ENCODE measurements around the gene PLEKHN1.

The PLEKHN1 gene

DNA sequence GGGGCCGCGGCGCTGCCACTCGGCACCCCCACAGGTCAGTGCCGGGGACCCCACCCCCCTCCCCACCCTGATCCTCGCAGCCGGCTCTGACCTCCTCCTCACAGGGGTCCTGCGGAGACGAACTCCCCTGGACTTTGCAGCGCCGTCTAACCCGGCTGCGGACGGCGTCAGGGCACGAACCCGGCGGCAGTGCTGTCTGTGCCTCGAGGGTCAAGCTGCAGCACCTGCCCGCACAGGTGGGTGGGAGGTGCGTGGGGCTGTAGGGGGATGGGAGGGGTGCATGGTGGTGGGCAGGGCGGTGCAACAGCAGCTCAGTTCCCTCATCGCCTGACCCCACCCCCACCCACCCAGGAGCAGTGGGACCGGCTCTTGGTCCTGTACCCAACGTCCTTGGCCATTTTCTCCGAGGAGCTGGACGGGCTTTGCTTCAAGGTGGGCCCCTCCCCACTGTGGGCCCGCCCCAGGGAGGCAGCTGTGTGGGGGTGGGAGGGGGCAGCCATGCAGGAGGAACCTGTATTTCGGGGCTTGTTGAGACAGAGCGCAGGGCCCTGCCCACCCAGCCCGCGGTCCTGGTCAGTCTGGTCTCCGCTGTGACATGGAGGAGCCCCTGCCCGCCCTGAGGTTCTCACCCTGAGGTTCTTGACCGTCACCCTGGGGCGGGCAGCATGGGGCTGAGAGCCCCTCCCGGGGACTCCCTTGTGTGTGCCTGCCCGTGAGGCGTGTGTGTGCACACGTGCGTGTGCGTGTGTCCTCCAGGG is 4.9 kb downstream of the PLEKHN1 start:
- no peak for DNase-seq (ENCODE audit: low spot score)
- TF ChIP-seq, protein P1, sequence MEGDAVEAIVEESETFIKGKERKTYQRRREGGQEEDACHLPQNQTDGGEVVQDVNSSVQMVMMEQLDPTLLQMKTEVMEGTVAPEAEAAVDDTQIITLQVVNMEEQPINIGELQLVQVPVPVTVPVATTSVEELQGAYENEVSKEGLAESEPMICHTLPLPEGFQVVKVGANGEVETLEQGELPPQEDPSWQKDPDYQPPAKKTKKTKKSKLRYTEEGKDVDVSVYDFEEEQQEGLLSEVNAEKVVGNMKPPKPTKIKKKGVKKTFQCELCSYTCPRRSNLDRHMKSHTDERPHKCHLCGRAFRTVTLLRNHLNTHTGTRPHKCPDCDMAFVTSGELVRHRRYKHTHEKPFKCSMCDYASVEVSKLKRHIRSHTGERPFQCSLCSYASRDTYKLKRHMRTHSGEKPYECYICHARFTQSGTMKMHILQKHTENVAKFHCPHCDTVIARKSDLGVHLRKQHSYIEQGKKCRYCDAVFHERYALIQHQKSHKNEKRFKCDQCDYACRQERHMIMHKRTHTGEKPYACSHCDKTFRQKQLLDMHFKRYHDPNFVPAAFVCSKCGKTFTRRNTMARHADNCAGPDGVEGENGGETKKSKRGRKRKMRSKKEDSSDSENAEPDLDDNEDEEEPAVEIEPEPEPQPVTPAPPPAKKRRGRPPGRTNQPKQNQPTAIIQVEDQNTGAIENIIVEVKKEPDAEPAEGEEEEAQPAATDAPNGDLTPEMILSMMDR (IDR thresholded peaks at IDR 0.05; ENCODE audit: extremely low read depth, missing control alignments): no peak

GRCh38 chr1:971751-972506 is 5.6 kb downstream of the PLEKHN1 start:
- no peak for DNase-seq (ENCODE audit: low spot score)
- TF ChIP-seq, protein P1 (IDR thresholded peaks at IDR 0.05; ENCODE audit: extremely low read depth, missing control alignments): no peak

DNA sequence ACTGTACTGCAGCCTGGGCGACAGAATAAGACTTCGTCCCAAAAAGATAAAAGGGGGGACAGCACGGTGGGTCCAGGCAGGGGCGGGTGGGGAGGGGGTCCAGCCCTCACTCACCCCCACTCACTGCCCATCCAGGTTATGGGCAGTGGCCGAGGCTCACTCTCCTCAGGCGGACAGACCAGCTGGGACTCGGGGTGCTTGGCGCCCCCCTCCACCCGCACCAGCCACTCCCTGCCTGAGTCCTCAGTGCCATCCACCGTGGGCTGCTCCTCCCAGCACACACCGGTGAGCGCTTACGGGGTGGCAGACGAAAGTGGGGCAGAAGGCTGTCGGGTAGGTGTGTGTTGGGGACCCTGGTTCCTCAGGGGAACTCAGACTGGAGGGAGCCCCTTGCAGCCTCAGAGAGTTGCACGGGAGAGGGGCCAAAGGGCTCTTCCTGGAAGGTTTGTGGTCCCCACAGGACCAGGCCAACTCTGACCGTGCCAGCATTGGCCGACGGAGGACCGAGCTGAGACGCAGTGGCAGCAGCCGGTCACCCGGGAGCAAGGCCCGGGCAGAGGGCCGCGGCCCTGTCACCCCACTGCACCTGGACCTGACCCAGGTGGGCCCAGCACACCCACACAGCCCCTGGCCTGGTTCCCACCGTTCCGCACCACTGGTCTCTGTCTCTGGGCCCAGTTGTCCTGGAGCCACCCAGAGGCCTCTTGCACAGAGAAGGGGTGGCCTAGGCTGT is 6.6 kb downstream of the PLEKHN1 start:
- TF ChIP-seq, protein P1 (IDR thresholded peaks at IDR 0.05; ENCODE audit: extremely low read depth, missing control alignments): no peak

DNA sequence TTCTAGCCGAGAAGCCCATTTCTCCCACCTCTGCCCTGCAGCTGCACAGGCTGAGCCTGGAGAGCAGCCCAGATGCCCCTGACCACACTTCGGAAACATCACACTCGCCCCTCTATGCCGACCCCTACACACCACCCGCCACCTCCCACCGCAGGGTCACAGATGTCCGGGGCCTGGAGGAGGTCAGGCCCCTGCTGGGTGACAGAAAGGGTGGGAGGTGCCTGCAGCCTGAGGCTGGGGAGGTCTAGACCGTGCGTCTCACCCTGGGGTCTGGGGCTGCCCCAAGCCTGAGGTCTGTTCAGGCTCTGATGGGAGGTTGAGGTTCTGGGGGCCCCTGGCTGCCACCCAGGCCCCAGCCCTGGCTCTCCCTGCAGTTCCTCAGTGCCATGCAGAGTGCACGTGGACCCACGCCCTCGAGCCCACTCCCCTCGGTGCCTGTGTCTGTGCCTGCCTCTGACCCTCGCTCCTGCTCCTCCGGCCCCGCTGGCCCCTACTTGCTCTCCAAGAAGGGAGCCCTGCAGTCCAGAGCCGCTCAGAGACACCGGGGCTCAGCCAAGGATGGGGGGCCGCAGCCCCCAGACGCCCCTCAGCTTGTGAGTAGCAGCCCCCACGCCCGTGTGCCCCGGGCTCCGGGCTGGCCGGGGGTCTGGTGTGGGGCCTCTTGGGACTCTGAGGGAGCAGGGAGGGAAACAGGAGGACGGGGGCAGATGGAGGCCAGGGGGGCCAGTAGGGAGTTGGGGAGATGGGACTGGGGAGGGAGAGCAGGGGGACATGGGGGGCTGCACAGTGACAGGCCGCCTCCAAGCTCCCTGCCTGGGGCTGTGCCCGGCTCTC is 7.4 kb downstream of the PLEKHN1 start:
- TF ChIP-seq, protein P1 (IDR thresholded peaks at IDR 0.05; ENCODE audit: extremely low read depth, missing control alignments): no peak
- DNase-seq (ENCODE audit: low spot score): no peak

More for the DNA sequence above, 6.6 kb downstream of the PLEKHN1 start:
- no peak for DNase-seq (ENCODE audit: low spot score)

DNA sequence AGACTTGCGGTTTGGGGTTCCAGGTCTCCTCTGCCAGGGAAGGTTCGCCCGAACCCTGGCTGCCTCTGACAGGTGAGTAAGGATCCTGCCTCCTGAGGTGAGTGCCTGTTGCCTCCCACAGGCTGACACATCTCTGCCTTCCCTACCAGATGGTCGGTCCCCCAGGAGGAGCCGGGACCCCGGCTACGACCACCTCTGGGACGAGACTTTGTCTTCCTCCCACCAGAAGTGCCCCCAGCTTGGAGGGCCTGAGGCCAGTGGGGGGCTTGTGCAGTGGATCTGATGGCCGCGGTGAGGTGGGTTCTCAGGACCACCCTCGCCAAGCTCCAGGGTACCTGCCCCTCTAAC is 8.0 kb downstream of the PLEKHN1 start:
- no peak for DNase-seq (ENCODE audit: low spot score)
- TF ChIP-seq, protein P1 (IDR thresholded peaks at IDR 0.05; ENCODE audit: extremely low read depth, missing control alignments): no peak

DNA sequence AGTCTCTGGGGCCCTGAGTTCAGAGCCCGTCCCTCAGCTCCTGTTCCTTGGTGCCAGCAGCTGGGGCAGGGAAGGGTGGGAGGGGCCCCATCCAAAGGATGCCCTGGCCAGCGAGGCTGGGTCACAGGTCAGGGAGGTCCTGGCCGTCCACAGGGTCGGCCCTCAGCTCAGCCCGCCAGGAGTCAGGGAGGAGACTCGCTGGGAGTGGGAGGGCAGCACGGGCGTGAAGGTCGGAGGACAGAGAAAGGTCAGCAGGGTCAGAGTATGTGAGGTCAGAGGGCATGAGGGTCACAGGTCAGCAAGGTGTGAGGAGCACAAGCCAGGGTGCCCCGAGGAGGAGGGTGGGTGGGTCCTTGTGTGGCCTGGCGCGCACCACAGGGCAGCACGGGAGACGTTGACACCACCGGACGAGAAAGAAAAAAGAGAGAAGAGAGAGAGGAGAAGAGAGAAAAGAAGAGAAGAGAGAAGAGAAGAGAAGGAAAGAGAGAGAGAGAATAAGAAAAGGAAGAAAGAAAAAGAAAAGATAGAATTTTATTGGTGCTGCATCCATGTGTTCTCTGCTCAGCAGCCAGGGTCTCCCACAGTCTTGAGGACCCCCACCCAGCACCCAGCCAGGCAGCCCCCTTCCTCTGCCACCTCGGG is 8.5 kb downstream of the PLEKHN1 start:
- no peak for DNase-seq (ENCODE audit: low spot score)
- TF ChIP-seq, protein P1 (IDR thresholded peaks at IDR 0.05; ENCODE audit: extremely low read depth, missing control alignments): no peak
